HepG2 (cell line): ENCODE data around the gene RNMT. TPM values are rescaled to one million over a fixed set of nuclear protein-coding genes. Genes with fewer than 3 reads are reported as not detected.

ENCODE experiments used
- ATAC-seq: fragments of 200-7000 bp; cut with Tn5 transposase; 3 replicates; pipeline ENCODE4 v1.9.1; 2020; ENCODE audit warnings: mild to moderate bottlenecking, moderate library complexity
- BruUV-seq: library from RNA; stranded (reverse); fragments of 400-500 nt; replicated peaks from 2 replicates; lab custom pipeline; 2021; lab: Mats Ljungman, UMichigan
- CTCF ChIA-PET: fragments of 300-600 bp; formaldehyde crosslinking; extraction: SDS; loops from one replicate; lab custom pipeline; 2021; ENCODE audit warnings: low total read pairs, inconsistent platforms, low intra/inter-chr PET ratio; lab: Yijun Ruan, JAX
- POLR2A ChIA-PET: fragments of 350-600 bp; sonication (Branson Sonifier 250); formaldehyde crosslinking; loops from one replicate; lab custom pipeline; 2020; ENCODE audit warnings: antibody characterized with exemption, inconsistent platforms; lab: Yijun Ruan, JAX
- DNase-seq: peaks from one replicate; pipeline ENCODE4 v3.0.0-alpha.2; 2015; ENCODE audit warnings: low spot score
- FAIRE-seq: peaks from 3 replicates; lab custom pipeline; 2011; peaks lifted over from hg19 to GRCh38; lab: Jason Lieb, UNC
- H2AFZ ChIP-seq: one replicate; pipeline ENCODE4 v1.6.1; 2011; ENCODE audit warnings: low read length, inconsistent platforms
- H3K27ac ChIP-seq: fragments of 300-600 bp; 3 replicates; pipeline ENCODE4 v1.8.0; 2011; ENCODE audit warnings: mixed run types, mild to moderate bottlenecking, mixed read lengths, low read length, inconsistent platforms; ENCODE audit not compliant: insufficient read depth; ENCODE audit errors: extremely low read length
- H3K27me3 ChIP-seq, 2 experiments: fragments of 200-600 bp in 1 of 2; 2 replicates in 1 of 2; 3 replicates in 1 of 2; pipeline versions ENCODE4 v1.6.0 to v1.8.0; 2011; ENCODE audit warnings: low read length in 2 of 2, mild to moderate bottlenecking in 2 of 2, moderate library complexity in 2 of 2, inconsistent platforms in 1 of 2; ENCODE audit not compliant: insufficient read depth in 2 of 2, control insufficient read depth in 1 of 2
- H3K36me3 ChIP-seq, 2 experiments: fragments of 200-600 bp in 1 of 2; replicated peaks in 1 of 2; 2 replicates in 1 of 2; 3 replicates in 1 of 2; pipeline versions ENCODE4 v1.5.1 to v1.8.0; 2011; ENCODE audit warnings: low read length in 2 of 2, inconsistent platforms in 1 of 2; ENCODE audit not compliant: insufficient read depth in 2 of 2, control insufficient read depth in 1 of 2
- H3K4me1 ChIP-seq: 2 replicates; pipeline ENCODE4 v1.5.1; 2012; ENCODE audit warnings: low read length, inconsistent platforms; ENCODE audit not compliant: insufficient read depth
- H3K4me2 ChIP-seq: 2 replicates; pipeline ENCODE4 v1.6.0; 2011; ENCODE audit warnings: low read depth, low read length, inconsistent platforms
- H3K4me3 ChIP-seq, 3 experiments: fragments of 200-600 bp in 1 of 3; sonication (generic), shearing (Covaris generic) in 1 of 3; replicated peaks in 1 of 3; 2 replicates each; pipeline ENCODE4 v1.5.1; 2011 to 2016; ENCODE audit warnings: low read length in 3 of 3, inconsistent platforms in 2 of 3, low read depth in 2 of 3, mild to moderate bottlenecking in 2 of 3, control low read depth in 1 of 3, mixed read lengths in 1 of 3; ENCODE audit not compliant: insufficient read depth in 1 of 3
- H3K79me2 ChIP-seq: one replicate; pipeline ENCODE4 v1.6.1; 2011; ENCODE audit warnings: low read length, inconsistent platforms; ENCODE audit not compliant: insufficient read depth
- H3K9ac ChIP-seq: 2 replicates; pipeline ENCODE4 v1.6.0; 2011; ENCODE audit warnings: mild to moderate bottlenecking, low read depth, low read length, inconsistent platforms; ENCODE audit not compliant: insufficient read depth
- H3K9me3 ChIP-seq: 2 replicates; pipeline ENCODE4 v1.5.1; 2012; ENCODE audit warnings: mild to moderate bottlenecking, low read length
- H4K20me1 ChIP-seq: 2 replicates; pipeline ENCODE4 v1.6.0; 2011; ENCODE audit warnings: inconsistent platforms, mild to moderate bottlenecking, low read length, moderate library complexity; ENCODE audit not compliant: insufficient read depth
- AGO1 ChIP-seq: fragments of 200-400 bp; formaldehyde crosslinking; IDR thresholded peaks from 2 replicates; pipeline ENCODE4 v1.6.1; 2017; ENCODE audit warnings: mild to moderate bottlenecking, low read depth, low read length, moderate library complexity; ENCODE audit not compliant: poor library complexity, severe bottlenecking
- BHLHE40 ChIP-seq: IDR thresholded peaks from 2 replicates; pipeline ENCODE4 v1.6.1; 2011; ENCODE audit warnings: low read length, improper control_type of control experiment
- FOXC1 ChIP-seq: sonication (generic); formaldehyde crosslinking; IDR thresholded peaks from 2 replicates; pipeline ENCODE4 v1.8.0; 2022; ENCODE audit warnings: mild to moderate bottlenecking, missing genetic modification reagents, borderline replicate concordance
- FOXO1 ChIP-seq: sonication (generic); formaldehyde crosslinking; IDR thresholded peaks from 2 replicates; pipeline ENCODE4 v1.4.0; 2020; ENCODE audit warnings: missing genetic modification reagents
- HMG20B ChIP-seq: conservative IDR thresholded peaks from 2 replicates; pipeline ENCODE4 v1.6.1; 2016; ENCODE audit warnings: missing genetic modification reagents, missing compliant biosample characterization
- HNF1A ChIP-seq, 2 experiments: sonication (generic) in 1 of 2; formaldehyde crosslinking in 1 of 2; IDR thresholded peaks; 2 replicates each; pipeline versions ENCODE4 v1.4.0 to v1.6.1; 2016 to 2020; ENCODE audit warnings: borderline replicate concordance in 1 of 2, low read depth in 1 of 2, mild to moderate bottlenecking in 1 of 2, missing genetic modification reagents in 1 of 2
- KDM5A ChIP-seq: fragments of 200-600 bp; sonication (generic); IDR thresholded peaks from 2 replicates; pipeline ENCODE4 v1.7.0; 2018; ENCODE audit warnings: antibody characterized with exemption, mild to moderate bottlenecking, low read length, borderline replicate concordance
- KLF6 ChIP-seq: IDR thresholded peaks from 2 replicates; pipeline ENCODE4 v1.8.0; 2016; ENCODE audit warnings: missing biosample characterization, missing genetic modification reagents
- NR2F2 ChIP-seq: IDR thresholded peaks from 2 replicates; pipeline ENCODE4 v1.6.1; 2012; ENCODE audit warnings: low read depth, inconsistent platforms, borderline replicate concordance
- PCBP1 ChIP-seq: fragments of 200-400 bp; formaldehyde crosslinking; IDR thresholded peaks from 2 replicates; pipeline ENCODE4 v1.6.1; 2017; ENCODE audit warnings: mild to moderate bottlenecking, low read depth, low read length, borderline replicate concordance
- SSRP1 ChIP-seq: IDR thresholded peaks from 2 replicates; pipeline ENCODE4 v1.6.1; 2016; ENCODE audit warnings: control low read depth
- TOPORS ChIP-seq: sonication (generic); formaldehyde crosslinking; IDR thresholded peaks from 2 replicates; pipeline ENCODE4 v1.8.0; 2023; ENCODE audit warnings: mild to moderate bottlenecking, missing genetic modification reagents
- ZFP36 ChIP-seq: fragments of 150-350 bp; IDR thresholded peaks from 2 replicates; pipeline ENCODE4 v1.6.1; 2018; ENCODE audit warnings: borderline replicate concordance, low read length, low read depth; ENCODE audit not compliant: partially characterized antibody
- ZFP90 ChIP-seq: sonication (generic); formaldehyde crosslinking; IDR thresholded peaks from 2 replicates; pipeline ENCODE4 v1.8.0; 2022; ENCODE audit warnings: missing genetic modification reagents, mild to moderate bottlenecking, inconsistent platforms, borderline replicate concordance
- ZKSCAN1 ChIP-seq: fragments of 150-350 bp; IDR thresholded peaks from 2 replicates; pipeline ENCODE4 v1.6.1; 2014; ENCODE audit warnings: low read length
- ZNF350 ChIP-seq: sonication (generic); formaldehyde crosslinking; IDR thresholded peaks from 2 replicates; pipeline ENCODE4 v1.4.0; 2020; ENCODE audit warnings: mild to moderate bottlenecking, low read depth, missing genetic modification reagents, borderline replicate concordance
- ZNF543 ChIP-seq: sonication (generic); formaldehyde crosslinking; IDR thresholded peaks from 2 replicates; pipeline ENCODE4 v1.4.0; 2020; ENCODE audit warnings: mild to moderate bottlenecking, missing genetic modification reagents
- ZNF780A ChIP-seq: sonication (generic); formaldehyde crosslinking; IDR thresholded peaks from 2 replicates; pipeline ENCODE4 v1.8.0; 2022; ENCODE audit warnings: mild to moderate bottlenecking, missing genetic modification reagents, moderate library complexity
- WGBS: methylation state at CpG from one replicate; pipeline ENCODE4 v1.1.6; 2017; ENCODE audit warnings: low lambda C conversion rate; 5-methylcytosine and 5-hydroxymethylcytosine counted together
- in situ Hi-C: cut with HindIII; loops from 2 replicates; pipeline ENCODE4 v1.10.0; 2017; ENCODE audit warnings: low pct_unique_long_range_greater_than_20kb; ENCODE audit not compliant: extremely low pct_ligation_motif_present
- intact Hi-C: fragments of 100-400 bp; cut with micrococcal nuclease; formaldehyde crosslinking; loops from one replicate; pipeline ENCODE4 v1.10.0; 2022; ENCODE audit not compliant: unreplicated experiment
- polyA plus RNA-seq, 8 experiments: library from polyadenylated mRNA; depleted of rRNA in 3 of 8; stranded (reverse) in 7 of 8; unstranded in 1 of 8; fragments of >200 nt; fragmentation: Illumina TruSeq in 4 of 8; extraction: Trizol in 4 of 8; gene quantifications; 2 replicates each; pipeline versions ENCODE4 v1.2.1 to v1.2.3, GENCODE V29; 2011 to 2016; ENCODE audit warnings: low read depth in 4 of 8, missing spikeins in 1 of 8, mixed read lengths in 1 of 8; ENCODE audit not compliant: insufficient read depth in 1 of 8
- total RNA-seq, 5 experiments: library from RNA; depleted of rRNA; stranded (reverse); fragments of >200 nt; fragmentation: Illumina TruSeq; extraction: Trizol; gene quantifications; 2 replicates each; pipeline ENCODE4 v1.2.3, GENCODE V29; 2016; ENCODE audit warnings: low read depth in 1 of 5
- TF ChIP-seq, protein P1 (sequence below): sonication (generic); formaldehyde crosslinking; conservative IDR thresholded peaks from 2 replicates; pipeline ENCODE4 v1.8.0; 2022; ENCODE audit warnings: missing genetic modification reagents

RNMT gene
- total and polyA plus RNA-seq, 2 of the 13 experiments (the other 11 are each of a cell fraction or from before 2014, with no cell fraction given): 22.9 to 24.4 TPM

GRCh38 chr18:13746633-13747032 is 20.2 kb downstream of the RNMT start:
- CTCF ChIA-PET: no interaction called here
- H4K20me1 ChIP-seq: no peaks in the 10 kb centered on the region
- H3K79me2 ChIP-seq: no peaks in the 10 kb centered on the region
- ATAC-seq (no peak), FAIRE-seq (no peak), DNase-seq (no peak)
- in situ Hi-C loops (no loop called here), intact Hi-C loops (no loop called here)
- no peaks in the 10 kb centered on the region for H3K9me3 ChIP-seq
- TF ChIP-seq SSRP1 (no peak), ZKSCAN1 (no peak), FOXO1 (CRISPR knock-in tag) (no peak), ZNF543 (CRISPR knock-in tag) (no peak), ZFP90 (CRISPR knock-in tag) (no peak), AGO1 (no peak), HMG20B (no peak), FOXC1 (CRISPR knock-in tag) (no peak), ZNF780A (no peak), KLF6 (no peak), NR2F2 (no peak), ZNF350 (no peak), TOPORS (CRISPR knock-in tag) (no peak), HNF1A (IDR thresholded peaks at IDR 0.05; ENCODE audit: low read depth) (no peak), HNF1A (CRISPR knock-in tag; IDR thresholded peaks at IDR 0.05; ENCODE audit: borderline replicate concordance) (no peak), ZFP36 (no peak), KDM5A (no peak), PCBP1 (no peak), BHLHE40 (no peak)
- TF ChIP-seq, protein P1, sequence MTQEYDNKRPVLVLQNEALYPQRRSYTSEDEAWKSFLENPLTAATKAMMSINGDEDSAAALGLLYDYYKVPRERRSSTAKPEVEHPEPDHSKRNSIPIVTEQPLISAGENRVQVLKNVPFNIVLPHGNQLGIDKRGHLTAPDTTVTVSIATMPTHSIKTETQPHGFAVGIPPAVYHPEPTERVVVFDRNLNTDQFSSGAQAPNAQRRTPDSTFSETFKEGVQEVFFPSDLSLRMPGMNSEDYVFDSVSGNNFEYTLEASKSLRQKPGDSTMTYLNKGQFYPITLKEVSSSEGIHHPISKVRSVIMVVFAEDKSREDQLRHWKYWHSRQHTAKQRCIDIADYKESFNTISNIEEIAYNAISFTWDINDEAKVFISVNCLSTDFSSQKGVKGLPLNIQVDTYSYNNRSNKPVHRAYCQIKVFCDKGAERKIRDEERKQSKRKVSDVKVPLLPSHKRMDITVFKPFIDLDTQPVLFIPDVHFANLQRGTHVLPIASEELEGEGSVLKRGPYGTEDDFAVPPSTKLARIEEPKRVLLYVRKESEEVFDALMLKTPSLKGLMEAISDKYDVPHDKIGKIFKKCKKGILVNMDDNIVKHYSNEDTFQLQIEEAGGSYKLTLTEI (CRISPR knock-in tag): no peak
- POLR2A ChIA-PET: no interaction called here
- 97% methylated on average over 3 of the region's 3 CpGs for WGBS
- BruUV-seq: no TSS peak
- no peak overlapping the region for H2AFZ ChIP-seq
- H3K27ac ChIP-seq: no peak overlapping the region
- no peak overlapping the region for H3K4me3 ChIP-seq
- H3K4me2 ChIP-seq: no peak overlapping the region
- no peaks in the 10 kb centered on the region for H3K27me3 ChIP-seq
- no peaks in the 10 kb centered on the region for H3K4me1 ChIP-seq
- H3K9ac ChIP-seq: no peak overlapping the region
- peaks cover 27 to 66% of the 10 kb centered on the region in 2 experiments for H3K36me3 ChIP-seq
